Epithelial cell of esophagus (primary cell): Measurements from ENCODE around the gene ARCN1.

Source experiments
- DNase-seq: peaks from one replicate; pipeline ENCODE4 v3.0.0; 2010; ENCODE audit warnings: low read depth
- H3K4me3 ChIP-seq: 2 replicates; pipeline ENCODE4 v1.5.1; 2011; ENCODE audit warnings: mild to moderate bottlenecking, low read length, control low read depth
- TF ChIP-seq, protein P1 (sequence below): IDR thresholded peaks from 2 replicates; pipeline ENCODE4 v1.5.1; 2011; ENCODE audit warnings: low read depth, mild to moderate bottlenecking, low read length, control low read depth, inconsistent platforms; ENCODE audit not compliant: insufficient read depth; ENCODE audit errors: missing control alignments

ARCN1 gene

DNA sequence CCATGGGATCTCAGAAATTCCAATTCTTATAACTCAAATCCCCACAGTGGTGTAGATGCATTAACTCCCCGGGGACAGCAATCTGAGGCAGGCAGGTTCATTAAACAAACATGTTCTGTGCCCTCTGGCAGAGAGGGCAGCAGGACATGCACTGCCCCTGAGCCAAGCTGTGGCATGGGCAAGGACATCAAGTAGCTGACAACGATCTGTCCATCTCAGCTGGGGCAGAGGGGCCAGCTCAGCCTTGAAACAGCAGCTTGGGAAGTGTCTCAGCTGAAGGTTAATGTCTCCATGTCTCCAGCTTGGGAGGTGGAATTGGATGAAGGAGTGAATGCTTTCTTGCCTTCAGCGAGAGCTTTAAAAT lies 27.6 kb upstream of the ARCN1 start:
- DNase-seq, result no peak
- no peak overlapping the region for H3K4me3 ChIP-seq
- TF ChIP-seq, protein P1, sequence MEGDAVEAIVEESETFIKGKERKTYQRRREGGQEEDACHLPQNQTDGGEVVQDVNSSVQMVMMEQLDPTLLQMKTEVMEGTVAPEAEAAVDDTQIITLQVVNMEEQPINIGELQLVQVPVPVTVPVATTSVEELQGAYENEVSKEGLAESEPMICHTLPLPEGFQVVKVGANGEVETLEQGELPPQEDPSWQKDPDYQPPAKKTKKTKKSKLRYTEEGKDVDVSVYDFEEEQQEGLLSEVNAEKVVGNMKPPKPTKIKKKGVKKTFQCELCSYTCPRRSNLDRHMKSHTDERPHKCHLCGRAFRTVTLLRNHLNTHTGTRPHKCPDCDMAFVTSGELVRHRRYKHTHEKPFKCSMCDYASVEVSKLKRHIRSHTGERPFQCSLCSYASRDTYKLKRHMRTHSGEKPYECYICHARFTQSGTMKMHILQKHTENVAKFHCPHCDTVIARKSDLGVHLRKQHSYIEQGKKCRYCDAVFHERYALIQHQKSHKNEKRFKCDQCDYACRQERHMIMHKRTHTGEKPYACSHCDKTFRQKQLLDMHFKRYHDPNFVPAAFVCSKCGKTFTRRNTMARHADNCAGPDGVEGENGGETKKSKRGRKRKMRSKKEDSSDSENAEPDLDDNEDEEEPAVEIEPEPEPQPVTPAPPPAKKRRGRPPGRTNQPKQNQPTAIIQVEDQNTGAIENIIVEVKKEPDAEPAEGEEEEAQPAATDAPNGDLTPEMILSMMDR, result no peak

- TF ChIP-seq, protein P1, result no peak
- H3K4me3 ChIP-seq, result no peak overlapping the region
- no peak for DNase-seq
Observed at GRCh38 chr11:118545533-118545932, 26.7 kb upstream of the ARCN1 start.

- no peak for DNase-seq
- TF ChIP-seq, protein P1, result no peak
- H3K4me3 ChIP-seq, result no peak overlapping the region
Observed at GRCh38 chr11:118547132-118547531, 25.1 kb upstream of the ARCN1 start.

GRCh38 chr11:118552341-118552740 lies 19.9 kb upstream of the ARCN1 start:
- H3K4me3 ChIP-seq, result no peak overlapping the region
- DNase-seq, result no peak
- TF ChIP-seq, protein P1, result no peak

GRCh38 chr11:118560806-118561205 lies 11.4 kb upstream of the ARCN1 start:
- TF ChIP-seq, protein P1, result no peak
- no peak for DNase-seq
- H3K4me3 ChIP-seq, result no peak overlapping the region

DNA sequence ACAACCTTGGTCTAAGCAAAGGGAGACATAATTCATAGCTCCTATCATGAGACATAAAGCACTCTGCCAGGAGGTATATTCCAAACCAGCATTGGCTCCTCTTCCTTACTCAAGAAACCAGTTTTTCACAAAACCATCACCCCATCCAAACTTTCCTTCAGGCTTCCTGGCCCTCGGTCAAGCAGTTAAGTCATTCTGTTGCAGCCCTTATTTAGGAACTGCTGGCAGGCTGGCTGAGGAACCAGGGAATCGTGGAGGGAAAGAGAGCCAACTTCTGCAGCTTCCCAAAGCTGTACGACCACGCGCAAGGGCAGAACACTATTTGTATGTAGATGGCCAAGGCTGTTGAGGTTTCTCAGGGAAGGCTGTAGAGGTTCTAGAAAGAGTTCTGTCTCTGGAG lies 7.2 kb upstream of the ARCN1 start:
- peak; percentile 14 for DNase-seq
- TF ChIP-seq, protein P1, result no peak
- peak overlapping the region; percentile 83 for H3K4me3 ChIP-seq

- no peak for DNase-seq
- TF ChIP-seq, protein P1, result no peak
- H3K4me3 ChIP-seq, result no peak overlapping the region
Observed at GRCh38 chr11:118569670-118570069, 2.5 kb upstream of the ARCN1 start.
